ENCODE data around the gene PCDH1. TPM values are rescaled to one million over a fixed set of nuclear protein-coding genes. Genes with fewer than 3 reads are reported as not detected.

The PCDH1 gene
- total RNA-seq, 1 donor from 2014 or later = 16.1 TPM

GRCh38 chr5:141846031-141846430 lies 32.2 kb downstream of the PCDH1 start:
- no peak for TF ChIP-seq CTCF (IDR thresholded peaks at IDR 0.05; ENCODE audit: borderline replicate concordance)
- Histone ChIP-seq H3K9me3 (replicated peaks) (no peaks in the 10 kb centered on the region), H3K4me1 (peaks cover 88% of the 10 kb centered on the region), H3K27ac (replicated peaks) (peak overlapping the region; percentile 76), H3K4me3 (no peak overlapping the region), H3K36me3 (no peaks in the 10 kb centered on the region), H3K27me3 (ENCODE audit: low read depth) (peaks cover 41% of the 10 kb centered on the region)
- no peak for DNase-seq
- intact Hi-C loops (cut with micrococcal nuclease) = no loop called here

DNA sequence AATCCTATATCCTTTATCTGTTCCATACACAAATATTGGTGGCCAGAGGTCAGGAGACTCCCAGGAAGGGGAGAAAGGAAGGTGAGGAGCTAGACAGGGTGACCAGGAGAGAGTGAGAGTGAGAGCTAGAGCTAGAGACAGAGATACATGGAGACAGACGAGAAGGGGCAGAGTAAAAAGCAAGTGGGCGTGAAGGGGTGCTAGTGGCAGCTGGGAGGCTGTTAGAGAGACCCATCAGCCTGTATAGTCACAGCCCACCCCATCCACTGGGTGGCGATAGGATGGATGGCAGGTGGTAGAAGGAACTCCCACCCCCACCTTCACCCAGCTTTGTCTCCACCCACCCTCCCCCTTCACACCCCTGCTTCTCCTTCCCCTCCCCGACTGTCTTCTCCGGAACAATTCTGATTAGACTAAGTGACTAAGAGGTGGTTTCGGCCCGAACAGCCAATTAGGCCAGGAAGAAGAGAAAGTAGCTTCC lies 32.8 kb downstream of the PCDH1 start:
- Histone ChIP-seq H3K27ac (replicated peaks) (peak overlapping the region; percentile 76), H3K36me3 (no peaks in the 10 kb centered on the region), H3K4me3 (no peak overlapping the region), H3K27me3 (ENCODE audit: low read depth) (peaks cover 46% of the 10 kb centered on the region), H3K9me3 (replicated peaks) (no peaks in the 10 kb centered on the region), H3K4me1 (peaks cover 88% of the 10 kb centered on the region)
- TF ChIP-seq CTCF (IDR thresholded peaks at IDR 0.05; ENCODE audit: borderline replicate concordance) = no peak
- intact Hi-C loops (cut with micrococcal nuclease) = no loop called here
- no peak for DNase-seq

DNA sequence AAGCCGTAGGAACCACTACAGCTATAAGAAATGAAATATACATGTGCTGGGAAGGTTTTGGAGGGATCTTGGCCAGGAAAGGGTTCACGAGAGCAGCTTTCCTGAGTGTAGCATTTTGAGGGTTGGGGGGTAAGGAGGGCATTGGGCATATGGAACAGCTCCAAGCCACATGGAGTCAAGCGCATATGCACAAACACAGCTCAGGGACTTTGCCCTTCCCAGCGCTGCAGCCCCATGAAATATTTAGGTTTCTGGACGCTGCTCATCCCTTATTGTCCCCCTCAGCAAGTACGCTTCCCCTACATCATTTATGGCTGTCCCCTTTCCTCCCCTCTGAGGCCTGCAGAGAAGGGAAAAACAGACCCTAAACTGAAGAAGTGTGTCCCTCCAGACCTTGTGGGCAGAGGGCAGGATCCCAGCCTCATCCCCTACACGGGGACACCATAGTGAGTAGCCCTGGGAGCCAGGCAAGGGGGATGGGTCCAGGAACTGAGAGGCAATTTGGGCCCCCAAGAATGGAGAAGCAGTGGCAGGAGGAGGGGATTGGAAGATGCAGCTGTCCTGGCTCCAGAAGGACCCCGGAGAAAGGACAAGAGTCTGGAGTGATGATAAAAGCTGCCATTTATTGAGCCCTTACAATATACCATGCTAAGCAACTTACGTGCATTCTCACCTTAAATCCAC lies 33.7 kb downstream of the PCDH1 start:
- Histone ChIP-seq H3K36me3 (no peaks in the 10 kb centered on the region), H3K27ac (replicated peaks) (peak overlapping the region; percentile 76), H3K9me3 (replicated peaks) (no peaks in the 10 kb centered on the region), H3K27me3 (ENCODE audit: low read depth) (peaks cover 52% of the 10 kb centered on the region), H3K4me3 (no peak overlapping the region), H3K4me1 (peaks cover 89% of the 10 kb centered on the region)
- TF ChIP-seq CTCF (IDR thresholded peaks at IDR 0.05; ENCODE audit: borderline replicate concordance) = no peak
- intact Hi-C loops (cut with micrococcal nuclease) = no loop called here
- DNase-seq = no peak

DNA sequence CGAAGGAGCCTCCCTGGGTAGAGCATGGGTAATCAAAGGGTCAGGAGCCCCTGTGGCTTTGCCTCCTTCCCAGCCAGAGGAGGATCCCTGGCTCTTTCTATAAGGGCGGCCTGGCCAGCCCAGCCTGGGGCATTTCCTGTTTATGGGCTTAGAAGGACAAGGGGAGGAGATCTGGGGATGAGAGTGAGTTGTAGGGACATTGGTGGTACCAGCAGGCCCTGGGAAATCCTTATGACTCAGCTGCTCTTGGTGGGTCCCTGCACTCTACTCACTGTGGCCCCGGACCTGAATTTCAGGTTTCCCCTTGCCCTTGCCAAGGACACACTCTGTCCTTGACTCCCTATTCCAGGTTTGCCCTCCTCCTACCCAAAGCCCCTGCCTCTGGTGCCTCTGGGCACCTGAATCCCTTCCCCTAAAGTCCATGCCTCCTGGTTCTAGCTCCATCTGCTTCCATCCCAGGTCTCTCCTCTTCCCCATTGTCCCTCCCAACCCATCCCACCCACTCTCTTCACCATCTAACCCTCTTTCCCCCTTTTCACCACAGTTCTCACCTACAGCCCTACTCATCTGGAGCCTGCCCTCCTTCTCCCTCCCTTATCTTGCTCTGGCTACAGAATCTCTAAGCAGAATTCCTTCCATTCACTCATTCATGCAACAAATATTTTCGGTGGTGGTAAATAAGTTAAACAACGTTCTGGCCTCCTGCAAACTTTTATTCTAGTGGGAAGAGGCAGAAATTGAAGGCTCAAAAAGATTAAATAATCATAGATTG lies 34.9 kb downstream of the PCDH1 start:
- DNase-seq = no peak
- Histone ChIP-seq H3K36me3 (no peaks in the 10 kb centered on the region), H3K9me3 (replicated peaks) (no peaks in the 10 kb centered on the region), H3K27ac (replicated peaks) (peak overlapping the region; percentile 76), H3K4me3 (no peak overlapping the region), H3K27me3 (ENCODE audit: low read depth) (peaks cover 64% of the 10 kb centered on the region), H3K4me1 (peaks cover 89% of the 10 kb centered on the region)
- intact Hi-C loops (cut with micrococcal nuclease) = no loop called here
- no peak for TF ChIP-seq CTCF (IDR thresholded peaks at IDR 0.05; ENCODE audit: borderline replicate concordance)

DNA sequence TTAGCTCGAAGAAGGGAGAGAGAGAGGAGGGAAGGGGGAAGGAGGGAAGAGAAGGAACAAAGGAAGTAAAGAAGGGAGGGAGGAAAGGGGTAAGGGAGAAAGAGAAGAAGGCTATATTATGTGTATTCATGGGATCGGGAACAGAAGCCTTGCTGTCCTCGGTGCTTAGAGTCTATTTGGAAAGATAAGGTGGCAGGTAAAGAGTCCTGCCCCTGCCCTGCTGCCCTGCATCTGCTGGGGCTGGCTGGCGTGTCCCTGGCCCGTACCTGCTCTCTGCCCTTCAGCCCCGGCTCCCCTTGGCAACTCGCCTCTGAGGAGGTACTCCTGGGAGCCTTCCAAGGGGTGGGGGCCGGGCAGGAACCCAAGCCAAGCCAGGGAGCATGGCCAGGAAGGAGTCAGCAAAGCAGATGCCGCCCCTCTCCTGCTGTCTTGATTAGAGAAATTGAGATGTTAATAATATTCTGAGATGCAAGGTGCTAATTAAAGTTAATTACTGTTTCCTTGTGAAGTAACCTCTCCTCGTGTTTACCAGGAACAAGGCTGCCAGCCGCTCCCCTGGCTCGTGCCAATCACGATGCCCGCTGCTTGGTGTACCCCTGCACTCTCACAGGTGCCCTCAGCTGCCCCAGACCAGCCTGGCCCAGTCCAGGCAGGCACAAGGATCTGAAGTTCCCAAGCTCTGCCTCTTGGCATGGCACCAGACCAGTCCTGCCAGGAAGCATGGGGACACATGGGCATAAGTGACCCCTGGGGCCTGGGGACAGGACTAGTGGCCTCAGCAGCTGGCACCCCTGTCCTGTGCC lies 36.6 kb downstream of the PCDH1 start:
- TF ChIP-seq CTCF (IDR thresholded peaks at IDR 0.05; ENCODE audit: borderline replicate concordance) = no peak
- H3K36me3 ChIP-seq = no peaks in the 10 kb centered on the region
- H3K9me3 ChIP-seq (replicated peaks) = no peaks in the 10 kb centered on the region
- no peak for DNase-seq
- peaks cover 84% of the 10 kb centered on the region for H3K4me1 ChIP-seq
- peaks cover 71% of the 10 kb centered on the region for H3K27me3 ChIP-seq (ENCODE audit: low read depth)
- intact Hi-C loops (cut with micrococcal nuclease) = no loop called here
- H3K27ac ChIP-seq (replicated peaks) = peak overlapping the region; percentile 86
- no peak overlapping the region for H3K4me3 ChIP-seq
